Smooth muscle cell (in vitro differentiated cells): ENCODE data around the gene ZNF628. TPM values are rescaled to one million over a fixed set of nuclear protein-coding genes. Genes with fewer than 3 reads are reported as not detected.

ENCODE experiments used
- DNase-seq: peaks from one replicate; lab custom pipeline; 2025; ENCODE audit not compliant: unreplicated experiment; lab: John Stamatoyannopoulos, UW
- H2AFZ ChIP-seq: fragments of 200-600 bp; sonication (generic); 2 replicates; pipeline ENCODE4 v1.6.0; 2016; ENCODE audit warnings: antibody characterized with exemption, low read depth, mild to moderate bottlenecking
- H3F3A ChIP-seq: fragments of 200-600 bp; sonication (generic); 2 replicates; pipeline ENCODE4 v1.6.0; 2017; ENCODE audit warnings: antibody characterized with exemption, low read depth
- H3K27ac ChIP-seq: fragments of 200-600 bp; sonication (generic); 2 replicates; pipeline ENCODE4 v1.5.1; 2016; ENCODE audit warnings: low read depth, mild to moderate bottlenecking
- H3K27me3 ChIP-seq: fragments of 200-600 bp; sonication (generic); 2 replicates; pipeline ENCODE4 v1.6.1; 2016; ENCODE audit warnings: low read depth, mild to moderate bottlenecking
- H3K36me3 ChIP-seq: fragments of 200-600 bp; sonication (generic); 2 replicates; pipeline ENCODE4 v1.5.1; 2016; ENCODE audit warnings: low read depth
- H3K4me1 ChIP-seq: fragments of 200-600 bp; sonication (generic); 2 replicates; pipeline ENCODE4 v1.5.1; 2016; ENCODE audit warnings: low read depth
- H3K4me2 ChIP-seq: fragments of 200-600 bp; sonication (generic); 2 replicates; pipeline ENCODE4 v1.6.0; 2016; ENCODE audit warnings: mild to moderate bottlenecking
- H3K4me3 ChIP-seq: fragments of 200-600 bp; sonication (generic); 2 replicates; pipeline ENCODE4 v1.5.1; 2016; ENCODE audit warnings: mild to moderate bottlenecking
- H3K79me2 ChIP-seq: fragments of 200-600 bp; sonication (generic); 2 replicates; pipeline ENCODE4 v1.6.0; 2016; ENCODE audit warnings: low read depth, mild to moderate bottlenecking
- H3K9ac ChIP-seq: fragments of 200-600 bp; sonication (generic); 2 replicates; pipeline ENCODE4 v1.6.0; 2016; ENCODE audit warnings: low read depth
- H3K9me3 ChIP-seq: fragments of 200-600 bp; sonication (generic); replicated peaks from 2 replicates; pipeline ENCODE4 v1.5.1; 2016; ENCODE audit warnings: low read depth
- H4K20me1 ChIP-seq: fragments of 200-600 bp; sonication (generic); 2 replicates; pipeline ENCODE4 v1.6.0; 2016; ENCODE audit warnings: low read depth
- WGBS: methylation state at CpG from one replicate; pipeline ENCODE4 v1.1.7; 2016; ENCODE audit warnings: low lambda C conversion rate; 5-methylcytosine and 5-hydroxymethylcytosine counted together
- polyA plus RNA-seq: library from polyadenylated mRNA; unstranded; fragments of >200 nt; fragmentation: Nextera tagmentation; extraction: Ambion mirVana; gene quantifications from 2 replicates; pipeline ENCODE4 v1.2.1, GENCODE V29; 2016
- total RNA-seq: library from RNA; depleted of rRNA; stranded (reverse); fragments of >200 nt; gene quantifications from 2 replicates; pipeline ENCODE4 v1.2.3, GENCODE V29; 2014
- TF ChIP-seq, protein P1 (sequence below): fragments of 200-600 bp; sonication (generic); IDR thresholded peaks from 2 replicates; pipeline ENCODE4 v1.5.1; 2017; ENCODE audit warnings: borderline replicate concordance, mild to moderate bottlenecking, antibody characterized with exemption; ENCODE audit not compliant: insufficient read depth, poor library complexity, severe bottlenecking

ZNF628 gene
- total and polyA plus RNA-seq, 2 experiments from 2014 or later = 1.3 to 2.6 TPM

DNA sequence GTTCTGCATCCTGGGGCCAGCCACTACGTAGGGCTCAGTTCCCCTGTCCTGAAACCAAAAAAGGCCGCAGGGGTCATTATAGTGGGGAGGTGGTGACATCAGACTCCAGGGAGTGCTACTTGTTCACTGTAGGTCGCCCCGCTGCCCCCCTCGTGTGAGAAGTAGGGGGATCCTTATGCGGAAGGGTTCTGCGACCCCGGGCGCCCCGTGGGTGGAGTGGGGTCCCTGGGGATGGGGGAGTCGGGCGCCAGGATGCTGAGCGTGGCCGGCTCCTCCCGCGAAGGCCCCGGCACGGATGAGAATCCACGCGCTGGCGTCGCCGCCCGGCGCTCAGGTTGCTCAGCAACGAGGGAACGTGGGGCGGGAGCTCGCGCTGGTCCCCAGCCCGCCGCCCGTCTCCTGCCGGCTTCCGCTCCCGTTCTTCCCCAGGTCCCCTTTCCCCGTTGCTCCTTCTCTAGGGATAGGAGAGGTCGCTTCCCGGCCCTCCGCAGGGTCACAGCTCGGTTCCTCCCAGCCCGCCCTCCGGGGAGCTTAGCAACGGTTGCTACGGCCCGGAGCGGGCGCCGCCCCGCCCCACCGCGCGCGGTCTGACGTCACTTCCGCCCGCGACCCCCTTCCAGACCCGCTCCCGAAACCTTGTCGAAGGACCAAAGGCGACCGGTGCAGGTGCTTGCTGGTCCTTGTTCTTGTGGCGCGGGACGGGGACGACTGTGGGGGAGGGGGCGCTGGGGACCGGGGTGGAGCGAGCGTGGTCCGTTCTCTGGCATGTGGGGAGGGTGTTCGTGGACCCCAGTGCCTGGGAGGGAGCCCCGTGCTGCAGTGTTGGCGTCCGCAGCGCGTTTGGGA lies 8.4 kb downstream of the ZNF628 start, which contains the start of gene NAT14:
Gene NAT14, plus strand, starts transcription at position 596 of the 846 bp plus-strand sequence. CDS start 521 bp downstream, outside the sequence.
- Histone ChIP-seq H3K4me2 (peak within 1 kb of the TSS; percentile 99), H2AFZ (no peak within 1 kb of the TSS), H3K4me1 (peaks cover 32% of the 10 kb centered on the region), H3F3A (peaks cover 12% of the 10 kb centered on the region), H3K4me3 (peak within 1 kb of the TSS; percentile 85), H3K9me3 (no peaks in the 10 kb centered on the region), H3K9ac (peak within 1 kb of the TSS; percentile 96), H3K79me2 (peaks cover 7% of the 10 kb centered on the region), H4K20me1 (no peaks in the 10 kb centered on the region), H3K27ac (peak within 1 kb of the TSS; percentile 96), H3K36me3 (no peaks in the 10 kb centered on the region), H3K27me3 (no peaks in the 10 kb centered on the region)
- 9% methylated on average over 18 of the region's 78 CpGs for WGBS
- TF ChIP-seq, protein P1, sequence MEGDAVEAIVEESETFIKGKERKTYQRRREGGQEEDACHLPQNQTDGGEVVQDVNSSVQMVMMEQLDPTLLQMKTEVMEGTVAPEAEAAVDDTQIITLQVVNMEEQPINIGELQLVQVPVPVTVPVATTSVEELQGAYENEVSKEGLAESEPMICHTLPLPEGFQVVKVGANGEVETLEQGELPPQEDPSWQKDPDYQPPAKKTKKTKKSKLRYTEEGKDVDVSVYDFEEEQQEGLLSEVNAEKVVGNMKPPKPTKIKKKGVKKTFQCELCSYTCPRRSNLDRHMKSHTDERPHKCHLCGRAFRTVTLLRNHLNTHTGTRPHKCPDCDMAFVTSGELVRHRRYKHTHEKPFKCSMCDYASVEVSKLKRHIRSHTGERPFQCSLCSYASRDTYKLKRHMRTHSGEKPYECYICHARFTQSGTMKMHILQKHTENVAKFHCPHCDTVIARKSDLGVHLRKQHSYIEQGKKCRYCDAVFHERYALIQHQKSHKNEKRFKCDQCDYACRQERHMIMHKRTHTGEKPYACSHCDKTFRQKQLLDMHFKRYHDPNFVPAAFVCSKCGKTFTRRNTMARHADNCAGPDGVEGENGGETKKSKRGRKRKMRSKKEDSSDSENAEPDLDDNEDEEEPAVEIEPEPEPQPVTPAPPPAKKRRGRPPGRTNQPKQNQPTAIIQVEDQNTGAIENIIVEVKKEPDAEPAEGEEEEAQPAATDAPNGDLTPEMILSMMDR = no peak
- peak; percentile 46 for DNase-seq

DNA sequence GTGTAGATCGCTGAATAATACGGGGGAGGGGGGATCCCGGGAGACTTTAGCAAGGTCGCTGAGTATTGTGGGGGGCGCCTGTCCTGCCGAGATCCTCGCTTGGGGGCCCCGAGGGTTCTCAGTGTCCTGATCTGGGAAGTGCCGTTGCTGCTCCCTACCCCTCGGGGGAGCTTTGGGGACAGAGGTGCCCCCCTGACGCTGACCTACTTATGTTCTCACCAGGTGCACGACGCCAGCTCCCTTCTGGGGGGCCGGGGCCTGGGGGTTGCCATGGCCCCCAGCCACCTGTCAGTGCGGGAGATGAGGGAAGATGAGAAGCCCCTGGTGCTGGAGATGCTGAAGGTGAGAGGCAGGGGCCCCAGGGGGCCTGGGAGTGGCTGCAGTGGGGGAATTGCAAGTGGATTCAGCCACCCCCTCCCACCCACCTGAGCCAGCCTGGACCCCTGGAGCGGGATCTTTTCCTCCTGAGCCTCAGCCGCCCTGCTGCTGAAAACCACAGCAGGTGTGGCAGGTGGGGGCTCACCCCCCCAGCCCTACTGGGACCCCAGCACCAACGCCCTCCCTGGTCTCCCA lies 9.1 kb downstream of the ZNF628 start:
- H3K9ac ChIP-seq = peak overlapping the region; percentile 96
- no peaks in the 10 kb centered on the region for H3K9me3 ChIP-seq
- H3K27me3 ChIP-seq = no peaks in the 10 kb centered on the region
- peaks cover 12% of the 10 kb centered on the region for H3F3A ChIP-seq
- WGBS = 6% methylated on average over 11 of the region's 18 CpGs
- peaks cover 7% of the 10 kb centered on the region for H3K79me2 ChIP-seq
- no peaks in the 10 kb centered on the region for H4K20me1 ChIP-seq
- H3K27ac ChIP-seq = peak overlapping the region; percentile 96
- H3K4me3 ChIP-seq = peak overlapping the region; percentile 85
- H3K4me1 ChIP-seq = peaks cover 32% of the 10 kb centered on the region
- H3K36me3 ChIP-seq = no peaks in the 10 kb centered on the region
- no peak for DNase-seq
- H3K4me2 ChIP-seq = peak overlapping the region; percentile 99
- TF ChIP-seq, protein P1 = no peak
- H2AFZ ChIP-seq = no peak overlapping the region

DNA sequence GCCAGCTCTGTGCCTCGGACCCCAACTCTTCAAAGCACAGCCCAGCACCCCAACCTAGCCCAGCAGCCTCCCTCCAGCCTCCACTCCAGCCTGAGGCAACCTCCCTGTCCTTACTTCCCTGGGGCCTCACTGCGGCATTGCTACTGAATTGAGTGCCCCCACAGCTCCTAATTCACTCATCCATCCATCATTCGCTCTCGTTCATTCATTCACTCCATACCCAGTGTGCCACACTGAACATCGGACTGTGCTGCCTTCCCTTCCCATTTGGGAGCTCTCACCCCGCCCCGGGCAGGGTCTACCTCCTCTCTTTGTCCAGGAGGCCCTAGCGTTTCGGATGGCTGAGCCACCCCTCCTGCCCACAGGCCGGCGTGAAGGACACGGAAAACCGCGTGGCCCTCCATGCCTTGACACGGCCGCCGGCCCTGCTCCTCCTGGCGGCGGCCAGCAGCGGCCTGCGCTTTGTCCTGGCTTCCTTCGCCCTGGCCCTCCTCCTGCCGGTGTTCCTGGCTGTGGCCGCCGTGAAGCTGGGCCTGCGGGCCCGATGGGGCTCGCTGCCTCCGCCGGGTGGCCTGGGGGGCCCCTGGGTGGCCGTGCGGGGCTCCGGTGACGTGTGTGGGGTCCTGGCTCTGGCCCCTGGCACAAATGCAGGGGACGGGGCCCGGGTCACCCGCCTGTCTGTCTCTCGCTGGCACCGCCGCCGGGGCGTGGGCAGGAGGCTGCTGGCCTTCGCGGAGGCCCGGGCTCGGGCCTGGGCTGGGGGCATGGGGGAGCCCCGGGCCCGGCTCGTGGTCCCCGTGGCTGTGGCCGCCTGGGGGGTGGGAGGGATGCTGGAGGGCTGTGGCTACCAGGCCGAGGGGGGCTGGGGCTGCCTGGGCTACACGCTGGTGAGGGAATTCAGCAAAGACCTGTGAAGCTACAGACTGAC lies 9.9 kb downstream of the ZNF628 start:
- H2AFZ ChIP-seq = no peak overlapping the region
- peak overlapping the region; percentile 85 for H3K4me3 ChIP-seq
- no peaks in the 10 kb centered on the region for H3K9me3 ChIP-seq
- no peaks in the 10 kb centered on the region for H3K36me3 ChIP-seq
- peak overlapping the region; percentile 96 for H3K9ac ChIP-seq
- TF ChIP-seq, protein P1 = no peak
- no peaks in the 10 kb centered on the region for H3K27me3 ChIP-seq
- peaks cover 7% of the 10 kb centered on the region for H3K79me2 ChIP-seq
- 87% methylated on average over 31 of the region's 53 CpGs for WGBS
- H3K4me2 ChIP-seq = peak overlapping the region; percentile 99
- peak overlapping the region; percentile 96 for H3K27ac ChIP-seq
- H3K4me1 ChIP-seq = peaks cover 32% of the 10 kb centered on the region
- peaks cover 12% of the 10 kb centered on the region for H3F3A ChIP-seq
- no peaks in the 10 kb centered on the region for H4K20me1 ChIP-seq
- DNase-seq = no peak
